Epithelial cell of esophagus (primary cell): ENCODE results near the gene PIK3C2G.

Experiments used
- DNase-seq: peaks from one replicate; pipeline ENCODE4 v3.0.0; 2010; ENCODE audit warnings: low read depth
- H3K4me3 ChIP-seq: 2 replicates; pipeline ENCODE4 v1.5.1; 2011; ENCODE audit warnings: mild to moderate bottlenecking, low read length, control low read depth
- TF ChIP-seq, protein P1 (sequence below): IDR thresholded peaks from 2 replicates; pipeline ENCODE4 v1.5.1; 2011; ENCODE audit warnings: low read depth, mild to moderate bottlenecking, low read length, control low read depth, inconsistent platforms; ENCODE audit not compliant: insufficient read depth; ENCODE audit errors: missing control alignments

Gene PIK3C2G

DNA sequence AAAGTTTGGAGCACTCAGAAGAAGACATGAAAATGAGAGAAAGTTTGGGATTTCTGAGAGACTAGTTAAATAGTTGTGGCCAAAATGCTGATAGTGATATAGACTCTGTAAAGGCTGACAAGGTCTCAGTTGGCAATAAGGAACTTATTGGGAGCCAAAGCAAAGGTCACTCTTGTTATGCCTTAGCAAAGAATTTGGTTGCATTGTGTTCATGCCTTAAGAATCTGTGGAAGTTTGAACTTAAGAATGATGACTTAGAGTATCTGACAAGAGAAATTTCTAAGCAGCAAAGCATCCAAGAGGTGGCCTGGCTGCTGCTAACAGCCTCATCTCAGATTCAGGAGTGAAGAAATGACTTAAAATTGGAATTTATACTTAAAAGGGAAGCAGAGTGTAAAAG, 113.8 kb downstream of the PIK3C2G start:
- no peak overlapping the region for H3K4me3 ChIP-seq
- no peak for DNase-seq
- TF ChIP-seq, protein P1, sequence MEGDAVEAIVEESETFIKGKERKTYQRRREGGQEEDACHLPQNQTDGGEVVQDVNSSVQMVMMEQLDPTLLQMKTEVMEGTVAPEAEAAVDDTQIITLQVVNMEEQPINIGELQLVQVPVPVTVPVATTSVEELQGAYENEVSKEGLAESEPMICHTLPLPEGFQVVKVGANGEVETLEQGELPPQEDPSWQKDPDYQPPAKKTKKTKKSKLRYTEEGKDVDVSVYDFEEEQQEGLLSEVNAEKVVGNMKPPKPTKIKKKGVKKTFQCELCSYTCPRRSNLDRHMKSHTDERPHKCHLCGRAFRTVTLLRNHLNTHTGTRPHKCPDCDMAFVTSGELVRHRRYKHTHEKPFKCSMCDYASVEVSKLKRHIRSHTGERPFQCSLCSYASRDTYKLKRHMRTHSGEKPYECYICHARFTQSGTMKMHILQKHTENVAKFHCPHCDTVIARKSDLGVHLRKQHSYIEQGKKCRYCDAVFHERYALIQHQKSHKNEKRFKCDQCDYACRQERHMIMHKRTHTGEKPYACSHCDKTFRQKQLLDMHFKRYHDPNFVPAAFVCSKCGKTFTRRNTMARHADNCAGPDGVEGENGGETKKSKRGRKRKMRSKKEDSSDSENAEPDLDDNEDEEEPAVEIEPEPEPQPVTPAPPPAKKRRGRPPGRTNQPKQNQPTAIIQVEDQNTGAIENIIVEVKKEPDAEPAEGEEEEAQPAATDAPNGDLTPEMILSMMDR = no peak

DNA sequence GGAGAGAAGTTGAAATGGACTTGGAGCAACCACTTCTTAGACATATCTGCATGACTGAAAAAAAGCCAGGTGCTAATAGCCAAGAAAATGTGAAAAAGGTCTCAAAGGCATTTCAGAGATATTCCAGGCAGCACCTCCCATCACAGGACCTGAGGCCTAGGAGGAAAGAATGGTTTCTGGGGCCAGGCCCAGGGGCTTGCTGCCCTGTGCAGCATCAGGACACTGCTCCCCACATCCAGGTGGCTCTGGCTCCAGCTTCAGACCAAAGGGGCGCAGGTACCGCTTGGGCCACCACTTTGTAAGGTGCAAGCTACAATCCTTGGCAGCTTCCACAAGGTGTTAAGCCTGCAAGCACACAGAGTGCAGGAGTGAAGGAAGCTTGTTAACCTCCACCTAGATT, 114.3 kb downstream of the PIK3C2G start:
- H3K4me3 ChIP-seq = no peak overlapping the region
- TF ChIP-seq, protein P1 = no peak
- no peak for DNase-seq

DNA sequence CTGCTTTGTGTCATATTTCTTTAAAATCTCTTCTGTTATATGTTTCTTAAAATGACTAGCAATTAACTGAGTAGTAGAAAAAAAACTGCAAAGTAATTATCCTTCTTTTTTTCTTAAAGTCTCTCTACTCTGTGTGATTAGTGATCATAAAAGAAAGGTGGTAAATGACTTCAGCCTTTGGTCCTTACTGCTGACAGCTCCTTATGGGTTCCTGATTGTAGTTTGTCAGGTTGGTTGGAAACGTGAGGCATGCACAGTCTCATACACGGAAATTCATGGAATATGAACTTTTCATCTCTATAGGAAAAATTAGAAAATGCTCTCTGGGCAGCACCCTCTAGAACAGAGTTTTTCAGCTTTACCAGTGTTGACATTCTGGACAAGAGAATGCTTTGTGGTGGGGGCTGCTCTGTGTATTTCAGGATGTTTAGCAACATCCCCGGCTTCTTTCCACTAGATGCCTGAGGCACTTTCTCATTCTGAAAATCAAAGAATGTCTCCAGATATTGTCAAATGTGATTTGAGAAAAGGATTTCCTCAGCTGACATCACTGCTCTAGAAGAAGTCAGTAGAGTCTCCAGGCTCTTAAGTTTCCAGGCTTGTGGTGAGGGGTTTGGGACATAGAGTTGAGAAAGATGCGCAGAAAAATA, 121.0 kb downstream of the PIK3C2G start:
- TF ChIP-seq, protein P1 = no peak
- DNase-seq = no peak
- no peak overlapping the region for H3K4me3 ChIP-seq

DNA sequence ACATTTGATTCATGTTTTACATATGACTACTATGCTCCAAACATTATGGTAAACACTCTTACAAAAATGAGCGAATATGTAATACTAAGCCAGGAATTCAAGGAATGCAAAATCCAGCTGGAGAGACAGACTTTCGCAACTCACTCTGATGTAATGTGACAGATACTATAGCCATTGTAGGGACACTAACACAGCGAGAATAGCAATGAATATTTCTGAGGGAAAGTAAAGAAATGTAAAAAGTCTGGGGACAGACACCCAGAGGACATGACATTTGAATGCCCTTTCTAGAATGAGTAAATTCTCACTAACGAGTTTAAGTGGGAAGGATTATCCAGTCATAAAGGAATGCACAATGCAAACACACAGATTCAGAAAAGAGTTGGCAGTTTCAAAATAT, 121.9 kb downstream of the PIK3C2G start:
- TF ChIP-seq, protein P1 = no peak
- no peak overlapping the region for H3K4me3 ChIP-seq
- peak; percentile 84 for DNase-seq

DNA sequence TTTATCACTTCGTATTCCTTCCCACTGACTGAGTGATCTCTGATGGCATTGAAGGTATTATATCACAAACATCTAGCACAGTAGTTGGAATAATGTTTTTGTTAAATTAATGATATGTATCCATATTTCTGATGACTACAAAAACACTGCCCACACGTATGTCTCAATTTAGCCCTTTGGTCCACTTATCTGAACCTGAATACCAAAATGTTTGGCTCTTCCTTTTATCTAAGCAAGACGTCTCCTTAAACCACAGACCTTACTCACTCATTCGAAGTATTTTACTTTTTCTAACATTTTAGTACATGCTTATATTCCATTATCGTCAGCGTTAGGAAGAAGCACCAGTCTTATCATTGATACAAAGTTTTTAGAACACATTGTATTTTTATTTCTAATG, 126.4 kb downstream of the PIK3C2G start:
- no peak for DNase-seq
- TF ChIP-seq, protein P1 = no peak
- no peak overlapping the region for H3K4me3 ChIP-seq

GRCh38 chr12:18389820-18390219, 128.5 kb downstream of the PIK3C2G start:
- no peak for DNase-seq

More at GRCh38 chr12:18389820-18390219, 128.5 kb downstream of the PIK3C2G start:
- no peak overlapping the region for H3K4me3 ChIP-seq
- TF ChIP-seq, protein P1 = no peak
